WI38 (cell line): ENCODE data around the gene STOX2.

ENCODE experiments used
- H3K4me3 ChIP-seq: 2 replicates; pipeline ENCODE4 v1.5.1; 2011; ENCODE audit warnings: low read depth, mild to moderate bottlenecking, control low read depth, low read length
- CTCF ChIP-seq: IDR thresholded peaks from 2 replicates; pipeline ENCODE4 v1.5.1; 2012; ENCODE audit warnings: low read depth, mild to moderate bottlenecking, control low read depth, low read length

STOX2 gene

GRCh38 chr4:183995570-183995969 lies 90.5 kb downstream of the STOX2 start:
- TF ChIP-seq CTCF = no peak
- H3K4me3 ChIP-seq = no peak overlapping the region

GRCh38 chr4:183996868-183997267 lies 91.8 kb downstream of the STOX2 start:
- no peak for TF ChIP-seq CTCF
- no peak overlapping the region for H3K4me3 ChIP-seq

- no peak overlapping the region for H3K4me3 ChIP-seq
- TF ChIP-seq CTCF = no peak
Measured at GRCh38 chr4:183999435-183999834, 94.3 kb downstream of the STOX2 start.

- no peak for TF ChIP-seq CTCF
- no peak overlapping the region for H3K4me3 ChIP-seq
Measured at GRCh38 chr4:184000457-184001396, 95.6 kb downstream of the STOX2 start.

GRCh38 chr4:184003433-184003832 lies 98.3 kb downstream of the STOX2 start:
- TF ChIP-seq CTCF = no peak
- no peak overlapping the region for H3K4me3 ChIP-seq

GRCh38 chr4:184007891-184008290 lies 102.8 kb downstream of the STOX2 start:
- no peak overlapping the region for H3K4me3 ChIP-seq
- no peak for TF ChIP-seq CTCF

- no peak overlapping the region for H3K4me3 ChIP-seq
- no peak for TF ChIP-seq CTCF
Measured at GRCh38 chr4:184010696-184011095, 105.6 kb downstream of the STOX2 start.
